Inferior parietal cortex (tissue), 1 donor: ENCODE results near the gene ANO2.
A peak's percentile ranks its signal among the peaks of the same experiment; 100 is the strongest.

Experiments used
- DNase-seq: peaks from one replicate; pipeline ENCODE4 v3.0.0-alpha.2; 2016; ENCODE audit errors: extremely low spot score

The ANO2 gene

DNA sequence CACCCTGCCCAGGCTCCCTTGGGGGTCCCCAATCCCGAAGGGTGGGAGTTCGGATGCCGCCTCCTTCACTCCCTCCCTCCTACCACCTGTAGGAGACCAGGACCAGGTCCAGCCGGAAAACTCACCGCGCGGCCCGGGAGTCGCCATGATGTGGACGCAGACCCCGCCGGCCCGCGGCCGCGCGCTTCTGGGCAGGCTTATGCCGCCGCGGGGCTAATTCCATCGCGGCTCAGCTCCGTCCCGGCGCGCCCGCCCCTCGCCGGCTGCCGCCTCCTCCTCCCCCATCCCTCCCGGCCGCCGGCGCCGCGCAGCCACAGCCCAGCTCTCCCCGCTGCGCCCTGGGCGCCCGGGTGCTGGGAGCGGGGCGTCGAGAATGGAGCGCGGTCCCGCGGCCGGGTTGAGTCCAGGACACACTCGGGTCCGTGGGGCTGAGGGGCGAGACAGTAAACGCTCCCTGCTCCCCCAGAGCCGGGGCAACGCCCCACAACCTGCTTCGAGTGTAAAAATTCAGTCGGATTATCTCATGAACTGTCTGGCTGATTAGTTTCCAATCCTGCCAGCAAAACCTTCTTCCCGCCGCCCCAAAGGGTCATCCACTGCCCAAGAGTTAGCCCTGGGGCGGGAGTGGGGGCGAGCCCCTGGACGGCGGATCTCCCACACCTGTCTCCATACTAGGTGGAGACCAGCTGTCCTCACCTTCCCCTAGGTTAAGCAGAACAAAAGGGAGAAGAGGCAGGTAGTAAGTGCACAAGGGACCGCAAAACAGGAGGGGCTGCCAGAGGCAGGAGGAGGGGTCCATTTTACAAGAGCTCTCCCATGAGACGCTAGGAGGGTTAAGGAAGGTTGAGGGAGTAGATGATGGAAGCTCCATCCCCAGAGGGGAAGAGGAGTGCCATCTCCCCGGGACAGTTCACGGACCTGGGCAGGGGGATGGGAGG lies at the start of gene ANO2:
Gene ANO2, minus strand, starts transcription at position 189 of the 938 bp plus-strand sequence. Its CDS starts 42 bp downstream, at position 147.
- no peak for DNase-seq

DNA sequence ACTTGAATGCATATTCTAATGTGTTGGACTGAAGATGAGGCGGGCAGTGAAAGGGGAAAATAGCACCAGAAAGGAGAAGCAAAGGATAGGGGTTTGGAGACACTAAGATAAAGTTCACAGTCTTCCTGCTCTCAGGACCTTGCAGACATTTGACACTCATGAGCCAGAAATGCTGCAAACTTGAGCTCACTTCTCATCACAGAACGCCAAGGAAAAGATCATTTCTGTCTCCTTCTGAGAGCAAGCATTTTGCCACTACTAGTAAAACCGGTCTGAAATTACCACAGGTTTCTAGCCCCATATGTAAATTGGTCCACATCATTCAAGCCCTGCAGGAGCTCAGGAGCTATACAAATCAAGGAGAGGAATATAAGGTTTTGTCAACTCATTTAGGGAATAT lies 44.6 kb upstream of the ANO2 start:
- no peak for DNase-seq

DNA sequence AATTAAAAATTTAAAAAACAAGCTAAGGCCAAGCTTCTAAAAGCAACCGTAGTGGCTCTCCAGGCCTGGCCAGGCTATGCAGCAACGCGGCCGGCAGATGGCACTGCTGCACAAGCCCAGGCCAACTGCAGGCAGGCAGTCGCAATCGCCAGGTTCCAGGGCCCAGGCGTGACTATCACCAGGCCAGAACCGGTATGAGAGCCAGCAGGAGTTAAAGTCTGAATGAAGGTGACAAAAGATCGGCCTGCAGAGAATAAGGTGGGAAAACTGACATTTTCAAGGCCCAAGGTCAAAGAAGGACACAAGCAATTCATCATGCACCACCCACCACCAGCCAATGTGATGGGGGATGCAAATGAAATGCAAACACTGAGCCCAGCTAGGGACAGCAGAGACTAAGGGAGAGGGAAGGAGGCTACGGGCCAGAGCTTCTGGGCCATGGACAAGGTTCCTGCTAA lies 43.6 kb upstream of the ANO2 start:
- DNase-seq: peak; percentile 72

DNA sequence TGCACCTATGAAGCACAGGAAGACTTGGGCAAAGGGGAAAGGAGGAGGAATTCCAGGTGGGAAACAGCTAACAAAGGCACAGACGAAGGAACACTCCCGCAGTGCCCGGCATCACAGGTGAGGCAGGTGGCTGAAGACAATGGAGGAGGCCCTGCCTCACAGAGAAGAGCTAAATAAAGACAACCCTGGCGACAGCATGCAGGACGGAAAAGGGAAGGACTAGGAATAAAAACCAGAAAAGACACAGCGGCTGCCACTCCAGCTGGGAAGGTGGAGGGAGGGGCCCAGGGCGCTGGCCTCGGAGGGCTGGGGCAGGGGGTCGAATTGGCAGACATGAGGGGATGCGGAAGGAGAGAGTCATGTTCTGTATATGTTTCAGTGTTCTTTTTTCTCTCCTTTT lies 43.0 kb upstream of the ANO2 start:
- no peak for DNase-seq

DNA sequence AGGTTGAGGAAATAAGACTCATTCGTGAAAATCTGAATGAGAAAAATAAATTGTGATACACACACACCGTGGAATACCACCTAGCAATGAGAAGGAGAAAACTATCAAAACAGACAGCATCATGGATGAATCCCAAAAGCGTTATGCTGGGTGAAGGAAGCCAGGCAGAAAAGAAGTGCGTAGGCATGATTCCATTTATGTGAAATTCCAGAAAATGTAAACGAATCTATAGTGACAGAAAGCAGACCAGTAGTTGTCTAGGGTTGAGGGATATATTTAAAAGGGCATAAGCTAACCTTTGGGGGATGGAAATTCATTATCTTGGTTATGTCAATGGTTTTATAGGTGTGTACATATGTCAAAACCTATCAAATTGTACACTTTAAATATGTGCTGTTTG lies 42.5 kb upstream of the ANO2 start:
- no peak for DNase-seq

DNA sequence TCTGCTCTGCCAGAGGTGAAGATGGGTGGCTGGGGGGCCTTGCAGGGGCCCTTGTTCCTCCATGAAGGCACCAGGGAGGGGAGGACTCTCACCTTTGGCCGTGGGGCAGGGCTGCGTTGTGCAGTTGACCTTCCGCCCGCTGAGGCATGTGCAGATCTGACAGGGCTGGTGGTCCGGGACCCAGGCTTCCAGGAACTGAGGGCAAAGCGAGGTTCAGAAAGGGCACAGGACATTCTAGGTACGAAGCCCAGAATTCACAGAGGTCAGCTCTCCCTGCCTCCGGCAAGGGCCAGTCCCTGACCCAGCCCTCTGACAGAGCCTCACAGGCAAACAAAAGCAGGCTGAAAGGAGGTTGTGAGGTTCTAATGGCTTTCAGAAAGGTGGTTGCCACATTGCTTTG lies 40.4 kb upstream of the ANO2 start:
- DNase-seq: no peak

DNA sequence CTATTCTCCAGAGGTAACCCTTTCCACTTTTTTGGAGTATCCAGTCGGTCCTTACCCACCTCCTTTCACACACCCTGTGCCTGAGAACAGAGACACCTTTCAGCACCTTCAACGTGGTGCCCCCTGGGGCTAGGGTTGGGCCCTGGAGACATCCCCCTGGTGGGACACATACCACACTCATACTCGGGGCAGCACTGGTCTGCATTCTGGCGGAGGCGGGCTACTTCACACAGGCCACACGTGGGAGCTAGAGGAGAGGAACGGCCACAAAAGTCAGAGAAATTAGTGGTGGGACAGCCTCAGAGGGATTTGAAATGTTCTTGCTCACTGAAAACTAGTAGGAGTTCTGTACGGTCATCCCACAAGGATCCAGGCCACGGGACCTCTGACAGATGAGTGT lies 39.8 kb upstream of the ANO2 start:
- DNase-seq: no peak

DNA sequence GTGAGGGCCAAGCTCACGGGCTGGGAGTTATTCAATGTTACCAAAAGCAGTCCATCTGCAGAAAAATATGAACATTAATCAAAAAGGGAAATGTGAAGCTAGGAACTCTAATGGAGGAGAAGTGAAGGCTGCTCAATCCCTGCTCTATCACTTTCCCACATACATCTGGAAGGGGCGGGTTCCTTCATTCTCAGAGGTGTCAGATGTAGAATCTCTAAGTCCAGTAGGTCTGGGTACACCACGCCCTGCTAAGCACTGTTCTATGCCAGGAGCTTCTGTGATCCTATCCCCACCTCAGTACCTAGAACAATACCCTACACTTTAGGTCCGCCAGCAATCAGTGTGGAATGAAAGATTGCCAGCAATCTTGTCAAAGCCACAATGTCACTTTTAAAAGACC lies 37.0 kb upstream of the ANO2 start:
- DNase-seq: no peak

DNA sequence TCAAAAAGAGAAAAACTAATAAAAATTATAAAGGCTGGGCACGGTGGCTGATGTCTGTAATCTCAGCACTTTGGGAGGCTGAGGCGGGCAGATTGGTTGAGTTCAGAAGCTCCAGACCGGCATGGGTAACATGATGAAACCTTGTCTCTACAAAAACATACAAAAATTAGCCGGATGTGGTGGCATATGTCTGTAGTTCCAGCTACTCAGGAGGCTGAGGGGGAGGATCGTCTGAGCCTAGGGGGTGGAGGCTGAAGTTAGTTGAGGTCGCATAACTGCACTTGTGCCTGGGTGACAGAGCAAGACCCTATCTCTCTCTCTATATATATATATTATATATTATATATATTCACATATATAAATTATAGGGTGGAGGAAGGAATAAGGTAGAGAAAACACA lies 32.5 kb upstream of the ANO2 start:
- no peak for DNase-seq

DNA sequence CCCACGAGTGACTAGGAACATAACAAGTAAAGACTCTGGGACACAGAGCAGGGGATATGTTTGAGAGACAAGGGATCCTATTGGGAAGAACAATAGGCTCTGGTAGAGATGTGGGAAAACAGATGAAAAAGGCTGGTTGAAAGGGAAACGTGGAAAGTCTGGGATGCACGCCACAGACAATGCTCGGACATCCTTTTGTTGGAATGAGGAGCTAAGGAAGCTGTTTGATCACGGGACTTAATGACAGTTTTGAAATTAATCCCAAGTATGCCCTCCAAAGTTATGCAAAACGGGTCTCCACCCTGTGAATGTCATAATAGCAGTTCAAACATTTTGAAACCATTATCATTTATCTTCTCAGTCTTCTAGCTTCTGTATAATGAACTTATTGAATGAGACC lies 31.7 kb upstream of the ANO2 start:
- no peak for DNase-seq

DNA sequence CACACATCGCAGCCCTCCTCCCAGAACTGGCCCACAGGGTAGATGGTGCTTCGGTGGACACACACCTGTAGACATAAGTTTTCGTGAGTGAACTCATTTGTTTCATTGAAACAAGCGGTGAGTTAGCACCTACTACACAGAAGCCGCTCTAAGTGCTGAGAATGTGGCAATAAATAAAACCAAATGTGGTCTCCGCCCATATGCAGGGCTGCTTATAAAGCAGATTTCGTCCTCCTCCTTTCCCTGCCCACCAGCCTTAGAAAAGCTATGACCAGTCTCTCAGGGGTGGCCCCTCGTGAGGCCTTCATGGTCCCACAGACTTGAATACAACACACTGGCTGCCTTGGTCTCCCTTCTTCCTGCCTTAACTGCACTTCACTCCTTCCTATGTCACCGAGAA lies 31.1 kb upstream of the ANO2 start:
- no peak for DNase-seq

DNA sequence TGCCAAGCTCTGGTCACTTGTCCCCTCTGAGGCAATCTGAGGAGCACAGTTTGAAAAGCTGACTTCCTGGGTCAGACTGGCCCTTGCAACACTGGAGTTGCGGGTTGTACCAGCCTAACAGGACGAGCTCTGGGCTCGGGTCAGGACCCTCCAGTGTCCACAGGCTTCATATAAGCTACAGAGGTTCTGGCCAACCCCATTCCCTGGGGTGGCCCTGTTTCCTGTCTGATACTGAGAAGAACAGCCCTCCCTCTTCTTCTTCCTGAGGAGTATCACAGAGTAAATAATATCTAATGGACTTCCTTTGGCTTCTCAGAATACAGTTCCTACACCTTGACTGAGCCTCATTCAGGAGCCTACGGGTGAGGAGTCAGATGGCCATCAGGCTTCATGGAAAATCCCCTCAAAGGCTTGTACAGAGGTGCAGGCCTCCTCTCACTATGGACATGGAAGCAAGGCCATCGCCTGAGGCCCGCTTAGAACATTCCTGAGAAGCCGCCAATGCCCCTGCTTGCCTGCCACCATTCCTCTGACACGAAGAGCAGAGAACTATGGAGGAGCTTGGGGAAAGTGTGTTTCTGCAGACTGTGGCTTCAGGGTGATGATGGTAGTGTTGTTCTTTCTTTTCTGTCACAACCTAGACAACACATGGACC lies 28.5 kb upstream of the ANO2 start:
- no peak for DNase-seq

DNA sequence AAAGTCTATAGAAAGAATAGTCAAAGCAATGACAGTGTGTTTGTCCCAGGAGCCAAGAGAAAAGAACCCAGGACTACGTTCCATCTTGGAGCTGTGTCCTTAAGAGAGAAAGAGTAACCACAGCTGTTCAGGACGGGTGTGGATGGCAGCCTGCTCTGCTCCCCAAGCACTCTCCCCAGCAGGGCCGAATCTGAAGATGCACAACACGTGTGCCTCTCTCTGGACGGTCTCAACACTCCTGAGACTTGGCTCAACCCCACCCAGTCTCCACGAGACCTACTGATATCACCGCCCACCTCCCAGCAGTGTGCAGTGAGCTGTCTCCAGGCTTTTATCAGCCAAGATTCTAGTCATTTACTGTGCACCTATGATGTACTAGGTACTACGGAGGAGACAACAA lies 27.3 kb upstream of the ANO2 start:
- no peak for DNase-seq

DNA sequence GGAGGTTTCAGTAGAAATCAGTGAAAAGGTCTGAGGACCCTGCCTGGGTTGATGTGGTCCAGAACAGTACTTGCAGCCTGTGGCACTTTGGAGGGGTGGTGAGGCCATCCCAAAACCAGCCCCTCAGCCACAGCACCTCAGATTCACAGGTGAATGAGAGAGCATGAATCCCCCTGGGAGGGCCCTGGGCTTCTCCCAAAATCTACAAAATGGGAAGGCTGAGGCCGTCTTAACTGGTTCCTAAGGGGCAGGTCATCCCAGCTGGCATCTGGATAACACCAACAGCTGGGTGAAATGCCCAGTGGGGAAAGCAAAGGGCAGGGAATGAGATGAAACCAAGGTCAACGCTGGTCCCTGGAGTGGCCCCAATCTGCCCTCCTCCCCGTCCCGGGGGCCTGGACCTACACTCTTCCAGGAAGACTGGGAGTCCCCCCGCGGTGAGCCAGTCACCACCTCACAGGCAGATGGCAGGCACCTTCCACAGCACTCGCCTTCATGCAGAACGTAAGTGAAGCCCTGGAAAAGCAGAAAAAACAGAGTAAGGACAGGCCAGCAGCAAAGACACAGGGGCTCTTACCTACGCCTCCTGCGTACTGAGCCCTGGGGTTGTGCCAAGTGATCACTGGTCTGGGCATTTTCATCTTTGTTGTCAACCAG lies 26.3 kb upstream of the ANO2 start:
- no peak for DNase-seq

DNA sequence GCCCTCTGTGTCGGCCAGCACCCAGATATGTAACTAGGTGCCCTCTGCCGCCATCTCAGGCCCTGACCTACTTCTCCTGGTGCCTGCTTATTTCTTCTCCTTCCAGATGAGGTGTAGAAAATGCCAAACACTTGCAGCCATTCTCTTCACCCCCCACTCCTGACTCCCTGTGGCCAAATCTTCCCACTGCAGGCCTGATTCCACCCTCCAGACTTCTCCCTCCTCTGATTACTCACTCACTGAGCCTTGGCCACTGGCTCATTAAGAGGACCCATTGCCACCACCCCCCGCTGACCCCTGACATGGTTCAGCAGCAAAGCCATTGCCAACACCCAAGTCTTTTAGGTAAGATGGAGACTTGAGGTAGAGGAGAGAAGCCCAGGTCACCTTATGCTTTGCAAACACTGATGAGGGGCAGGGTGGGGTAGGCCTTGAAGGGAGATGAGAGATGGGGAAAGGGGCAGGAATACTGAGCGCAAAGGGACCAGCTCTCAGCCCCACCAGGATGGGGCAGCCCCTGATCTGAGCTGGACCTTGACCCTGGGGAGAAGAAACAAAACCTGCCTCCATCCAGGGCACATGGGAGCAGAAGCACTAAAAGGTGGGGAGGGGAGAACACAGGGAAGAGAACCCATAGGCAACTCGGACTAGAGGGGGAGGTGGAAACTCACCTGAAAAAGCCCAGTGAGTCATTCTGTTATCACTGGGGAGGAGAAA lies 25.1 kb upstream of the ANO2 start:
- no peak for DNase-seq

DNA sequence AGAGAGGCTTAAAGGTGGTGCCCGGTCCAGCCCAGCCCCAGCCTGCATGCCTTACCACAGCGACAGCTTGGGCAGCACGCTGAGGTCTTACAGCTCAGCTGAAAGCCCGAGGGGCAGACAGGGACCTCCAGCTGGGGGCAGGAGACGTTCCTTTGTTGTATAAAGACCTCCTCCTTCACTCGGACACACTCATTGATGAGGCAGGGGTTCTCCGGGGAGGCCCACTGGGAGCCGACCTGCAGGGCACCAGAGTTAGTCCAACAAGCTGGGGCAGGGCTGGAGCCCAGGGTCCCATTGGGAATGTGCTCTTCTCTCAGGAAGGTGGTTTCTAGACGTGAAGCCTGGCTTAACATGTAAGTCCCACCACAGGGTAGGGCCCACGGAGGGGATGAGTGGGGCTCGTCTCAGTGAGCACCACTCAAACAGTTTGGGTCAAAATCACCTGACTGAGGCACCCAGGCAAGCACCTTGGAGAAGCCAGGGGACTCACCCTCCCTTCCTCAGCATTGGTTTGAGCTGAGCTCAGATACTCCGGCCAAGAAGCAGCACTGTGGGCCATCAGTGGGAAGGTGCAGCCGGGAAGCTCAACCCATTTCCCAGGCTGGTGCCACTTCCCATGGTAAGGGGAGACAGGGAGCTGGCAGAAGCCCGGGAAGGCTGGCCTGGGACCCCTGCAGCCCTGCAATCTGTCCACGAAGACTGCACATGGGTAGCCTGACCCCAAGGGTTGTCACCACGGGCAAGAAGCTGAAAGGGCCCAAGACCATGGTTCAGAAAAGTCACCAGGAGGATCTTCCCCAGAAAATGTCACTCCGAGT lies 24.3 kb upstream of the ANO2 start:
- DNase-seq: no peak

DNA sequence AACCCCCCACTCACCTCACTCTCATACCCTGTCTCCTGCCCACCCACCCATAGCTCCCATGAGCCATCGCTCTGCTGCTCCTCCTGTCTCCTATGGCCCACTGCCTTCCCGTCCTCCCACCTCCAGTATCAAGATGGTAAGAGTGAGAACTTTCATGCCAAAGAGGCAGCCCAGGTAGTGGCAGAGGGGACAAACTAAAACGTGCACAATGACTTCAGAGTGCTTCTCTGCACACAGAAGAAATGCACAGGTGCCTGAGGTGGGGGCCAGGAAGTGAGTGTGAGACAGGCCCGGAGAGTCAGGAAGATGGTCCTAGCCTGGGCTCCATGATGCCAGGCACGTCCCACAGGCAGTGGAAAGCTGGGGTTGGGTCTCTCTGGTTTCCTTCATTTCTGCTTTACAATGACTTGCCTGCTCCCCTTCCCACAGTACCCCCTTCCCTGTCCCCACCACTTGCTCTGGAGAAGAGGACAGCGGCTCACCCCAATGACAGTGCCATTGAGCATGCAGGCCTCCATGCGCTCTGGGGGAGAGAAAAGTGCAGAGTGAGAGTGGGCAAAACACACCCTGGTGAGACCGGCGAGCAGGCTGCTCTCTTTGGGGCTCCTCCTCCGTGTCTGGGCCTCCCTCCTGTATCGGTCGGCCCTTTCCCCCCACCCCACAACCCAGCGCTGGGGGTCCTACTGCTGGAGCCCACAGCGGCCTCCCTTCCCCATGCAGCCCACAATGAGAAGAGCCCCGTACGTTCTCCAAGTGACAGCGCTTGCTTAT lies 22.8 kb upstream of the ANO2 start:
- no peak for DNase-seq

DNA sequence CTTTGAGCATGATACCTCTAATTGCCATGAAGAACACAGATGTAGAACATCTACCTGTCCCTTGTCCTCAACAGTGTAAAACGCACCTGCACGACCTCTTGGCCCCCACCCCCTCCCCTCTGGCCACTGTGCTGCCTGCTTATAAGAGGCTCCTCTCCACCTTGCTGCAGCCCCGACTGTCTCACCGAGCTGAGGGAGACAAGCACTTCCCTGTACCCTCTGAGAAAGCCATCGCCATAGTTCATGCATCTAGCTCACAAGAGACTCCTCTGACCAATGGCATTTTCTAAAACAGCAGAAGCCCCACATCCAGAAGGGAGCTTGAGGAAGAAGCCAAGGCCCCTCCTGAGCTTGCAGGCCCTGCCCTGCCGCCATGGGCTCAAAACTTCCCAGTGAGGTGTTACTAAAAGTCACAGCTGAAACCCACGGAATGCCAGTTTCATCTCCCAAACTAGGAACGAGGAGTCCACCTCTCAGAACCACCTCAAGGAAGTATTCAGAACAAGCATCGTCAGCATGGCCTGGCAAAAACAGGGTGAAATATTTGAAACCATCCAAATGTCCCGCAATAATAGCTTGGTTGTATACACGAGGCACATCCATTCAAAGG lies 21.5 kb upstream of the ANO2 start:
- DNase-seq: no peak

DNA sequence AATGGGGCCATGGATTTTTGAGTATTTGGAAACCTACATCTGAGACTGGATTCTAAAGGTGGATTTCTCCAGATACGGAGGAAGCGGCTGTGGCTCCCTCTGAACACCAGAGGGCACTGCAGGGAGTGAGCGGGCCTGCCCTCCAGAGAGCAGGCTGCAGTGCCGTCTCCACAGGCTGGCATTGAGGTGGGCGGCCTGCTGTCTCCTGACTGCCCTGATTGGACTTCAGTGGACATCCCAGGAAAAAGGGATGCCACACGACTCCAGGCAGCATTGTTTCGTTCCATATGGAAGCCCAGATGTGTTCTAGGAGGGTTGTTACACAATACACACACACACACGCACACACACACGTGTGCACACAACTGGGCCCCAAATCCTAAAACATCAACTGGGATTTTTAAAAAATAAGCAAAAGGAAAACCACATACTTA lies 20.9 kb upstream of the ANO2 start:
- peak; percentile 60 for DNase-seq
